GM18861 (cell line): ENCODE results near the gene ZDHHC11B.
"Not testable (repeated sequence)": the region's sequence is repeated elsewhere in the genome, so short reads cannot be mapped to it uniquely, and the experiment has no call there.

ENCODE experiments used
- ATAC-seq: cut with Tn5 transposase; IDR thresholded peaks from one replicate; pipeline ENCODE4 v1.9.1; 2021; ENCODE audit not compliant: unreplicated experiment

ZDHHC11B gene

GRCh38 chr5:770585-770984, 13.9 kb downstream of the ZDHHC11B start:
- ATAC-seq = not testable (repeated sequence)

DNA sequence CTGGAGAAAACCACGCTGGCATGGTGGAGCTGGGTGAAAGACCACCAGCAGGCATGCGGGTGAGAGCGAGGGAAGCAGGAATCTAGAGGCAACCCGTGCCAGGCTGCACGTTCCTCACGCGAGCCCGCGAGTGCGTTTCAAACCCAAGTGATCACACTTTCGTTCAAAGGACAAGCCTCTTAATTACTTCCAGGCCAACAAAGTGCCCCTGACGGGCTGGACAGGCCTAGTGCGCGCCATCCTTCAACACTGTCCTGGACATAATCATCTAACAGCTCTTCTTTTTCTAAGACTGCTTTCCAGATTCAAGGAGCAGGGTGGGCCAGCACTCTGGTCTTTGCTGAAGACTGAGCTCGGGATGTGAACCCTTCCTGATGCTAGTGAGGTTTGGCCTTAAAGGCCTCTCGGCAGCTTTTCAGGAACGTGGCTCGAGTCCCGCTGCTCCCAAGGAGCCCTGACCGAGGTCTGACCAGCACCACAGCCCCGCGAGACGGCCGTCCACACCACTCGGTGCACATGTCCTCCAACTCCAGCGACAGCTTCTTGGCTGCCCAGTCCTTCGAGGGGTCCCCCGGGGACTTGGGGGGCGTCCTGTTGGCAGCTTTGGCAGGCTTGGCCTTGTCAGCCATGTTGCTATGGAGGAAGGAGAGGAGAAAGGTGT, 14.9 kb downstream of the ZDHHC11B start:
- ATAC-seq = not testable (repeated sequence)

DNA sequence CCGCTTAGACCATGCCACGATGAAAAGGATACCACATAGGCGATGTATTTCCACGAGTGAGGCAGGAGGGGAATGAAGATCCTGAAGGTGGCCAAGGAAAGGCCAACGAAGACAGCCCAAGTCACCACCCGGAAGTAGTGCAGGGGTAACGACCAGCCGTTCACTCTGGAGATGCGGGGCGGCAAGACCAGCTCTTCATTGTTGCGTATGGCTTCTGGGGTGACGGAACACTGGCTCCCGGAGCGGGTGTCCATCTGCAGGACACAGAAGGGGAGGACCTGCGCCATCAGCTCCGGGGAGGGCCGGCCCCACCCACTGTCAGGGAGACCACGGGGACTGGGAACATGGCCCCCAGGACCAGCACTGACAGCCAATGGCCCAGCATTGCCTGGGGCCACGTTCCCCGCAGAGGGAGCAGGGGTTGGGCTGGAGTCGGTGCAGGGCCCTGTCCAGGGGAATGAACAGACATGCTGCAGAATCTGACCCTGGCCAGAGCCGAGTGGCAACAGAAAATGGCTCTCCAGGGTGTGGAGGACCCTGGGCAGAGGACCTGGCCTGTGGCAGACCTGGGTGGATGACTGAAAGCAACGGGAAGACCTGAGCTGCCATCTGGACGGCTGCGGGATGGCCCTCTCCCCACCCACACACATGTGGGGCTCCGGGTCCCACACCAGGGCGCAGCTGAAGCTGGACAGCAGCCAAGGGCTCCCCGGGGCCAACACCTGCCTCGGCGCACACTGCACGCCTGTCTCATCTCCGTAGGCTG, 17.7 kb downstream of the ZDHHC11B start:
- no peak for ATAC-seq

DNA sequence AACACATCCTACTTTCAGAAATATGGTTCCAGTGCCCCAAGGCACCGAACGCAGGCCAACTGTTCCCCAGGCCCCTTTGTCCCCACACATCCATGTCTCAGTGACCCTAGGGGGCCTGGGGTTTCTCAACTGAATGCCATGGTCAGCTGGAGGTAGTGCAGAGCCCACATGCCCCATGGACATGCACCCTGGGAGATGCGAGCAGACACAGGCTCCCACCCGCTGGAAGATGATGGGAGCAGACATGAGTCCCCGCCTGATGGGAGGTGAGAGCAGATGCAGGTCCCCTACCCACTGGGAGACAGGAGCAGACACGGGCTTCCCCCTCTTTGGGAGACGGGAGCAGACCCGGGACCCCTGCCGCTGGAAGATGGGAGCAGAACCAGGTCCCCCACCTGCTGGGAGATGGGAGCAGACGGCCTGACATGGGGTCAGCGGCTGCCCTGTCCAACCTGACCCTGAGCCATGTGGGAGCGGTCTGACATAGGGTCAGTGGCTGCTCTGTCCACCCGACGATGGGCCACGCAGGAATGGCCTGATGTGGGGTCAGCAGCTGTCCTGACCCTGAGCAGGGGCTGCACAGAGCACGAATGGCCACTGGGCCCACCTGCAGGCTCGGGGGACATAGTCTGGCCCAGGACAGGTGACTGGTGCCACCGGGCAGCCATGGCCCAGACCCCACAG, 18.4 kb downstream of the ZDHHC11B start:
- ATAC-seq = no peak

DNA sequence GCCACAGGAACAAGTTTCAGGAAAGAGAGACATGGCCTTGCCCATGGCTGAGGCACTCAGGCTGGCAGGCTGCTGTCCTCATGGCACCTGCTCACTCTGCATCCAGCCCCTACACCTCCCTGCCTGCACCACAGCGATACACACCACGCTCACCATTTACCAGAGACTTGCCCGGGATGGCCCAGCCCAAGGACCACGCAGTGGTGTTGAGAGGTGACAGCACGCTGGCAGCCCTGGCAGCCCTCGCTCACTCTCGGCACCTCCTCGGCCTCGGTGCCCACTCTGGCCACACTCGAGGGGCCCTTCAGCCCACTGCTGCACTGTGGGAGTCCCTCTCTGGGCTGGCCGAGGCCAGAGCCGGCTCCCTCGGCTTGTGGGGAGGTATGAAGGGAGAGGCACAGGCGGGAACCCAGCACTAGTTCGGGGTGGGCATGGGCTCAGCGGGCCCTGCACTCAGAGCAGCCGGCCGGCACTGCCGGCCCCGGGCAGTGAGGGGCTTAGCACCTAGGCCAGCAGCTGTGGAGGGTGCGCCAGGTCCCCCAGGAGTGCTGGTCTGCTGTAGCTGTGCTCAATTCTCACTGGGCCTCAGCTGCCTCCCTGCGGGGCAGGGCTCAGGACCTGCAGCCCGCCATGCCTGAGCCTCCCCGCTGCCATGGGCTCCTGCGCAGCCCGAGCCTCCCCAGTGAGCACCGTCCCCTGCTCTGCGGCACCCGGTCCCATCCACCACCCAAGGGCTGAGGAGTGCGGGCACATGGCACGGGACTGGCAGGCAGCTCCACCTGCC, 20.3 kb downstream of the ZDHHC11B start:
- no peak for ATAC-seq

DNA sequence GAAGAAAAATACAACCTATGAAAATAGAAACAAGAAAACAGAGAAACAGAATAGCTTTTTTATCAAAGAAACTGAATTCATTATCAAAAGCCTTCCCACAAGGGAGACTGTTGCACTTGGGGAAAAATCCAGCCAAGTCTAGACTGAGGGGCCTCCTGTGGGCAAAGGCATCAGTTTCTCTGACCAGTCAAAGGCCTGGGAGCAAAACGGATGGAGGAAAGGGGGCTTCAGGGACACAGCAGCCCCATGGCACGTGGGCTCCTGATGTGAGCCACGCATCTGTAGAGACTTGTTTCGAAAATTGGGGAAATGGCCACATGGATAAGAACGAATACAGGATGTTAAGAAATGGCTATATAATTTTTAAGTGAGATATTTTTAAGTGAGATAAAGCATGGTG, 21.1 kb downstream of the ZDHHC11B start:
- ATAC-seq = no peak

DNA sequence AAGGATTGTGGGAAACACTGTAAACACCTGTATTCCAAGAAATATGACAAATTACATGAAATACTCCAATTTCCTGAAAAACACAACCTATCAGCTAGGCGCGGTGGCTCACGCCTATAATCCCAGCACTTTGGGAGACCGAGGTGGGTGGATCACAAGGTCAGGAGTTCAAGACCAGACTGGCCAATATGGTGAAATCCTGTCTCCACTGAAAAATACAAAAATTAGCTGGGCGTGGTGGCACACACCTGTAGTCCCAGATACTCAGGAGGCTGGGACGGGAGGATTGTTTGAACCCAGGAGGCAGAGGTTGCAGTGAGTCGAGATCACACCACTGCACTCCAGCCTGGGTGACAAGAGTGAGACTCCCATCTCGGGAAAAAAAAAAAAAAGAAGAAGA, 21.5 kb downstream of the ZDHHC11B start:
- ATAC-seq = not testable (repeated sequence)

DNA sequence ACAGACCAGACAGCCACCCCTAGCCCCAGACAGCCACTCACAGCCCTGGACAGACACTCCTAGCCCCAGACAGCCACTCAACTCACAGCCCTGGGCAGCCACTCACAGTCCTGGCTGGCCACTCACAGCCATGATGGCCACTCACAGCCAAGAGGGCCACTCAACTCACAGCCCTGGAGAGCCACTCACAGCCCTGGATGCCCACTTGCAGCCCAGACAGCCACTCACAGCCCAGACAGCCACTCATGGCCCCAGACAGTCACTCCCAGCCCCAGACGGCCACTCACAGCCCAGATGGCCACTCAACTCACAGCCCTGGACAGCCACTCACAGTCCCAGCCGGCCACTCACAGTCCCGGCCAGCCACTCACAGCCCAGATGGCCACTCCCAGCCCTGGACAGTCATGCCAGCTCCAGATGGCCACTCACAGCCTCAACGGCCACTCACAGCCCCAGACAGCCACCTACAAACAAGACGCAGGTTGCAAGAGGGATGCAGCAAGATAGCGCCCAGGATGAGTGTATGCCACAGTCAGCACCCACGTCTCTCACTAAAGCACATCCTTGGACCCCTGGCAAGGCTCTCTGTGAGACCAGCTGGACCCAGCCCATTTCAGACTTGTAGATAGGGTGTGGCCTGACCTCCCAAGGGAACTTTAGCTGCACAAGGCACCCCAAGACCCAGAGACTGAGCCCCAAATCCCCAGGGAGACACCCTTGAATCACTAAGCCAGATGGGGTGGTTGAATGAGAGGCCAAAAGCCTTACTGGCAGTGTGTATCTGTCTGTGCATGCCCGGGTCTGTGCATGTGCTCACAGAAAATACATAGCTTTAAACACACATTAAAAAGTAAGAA, 22.4 kb downstream of the ZDHHC11B start:
- ATAC-seq = no peak

DNA sequence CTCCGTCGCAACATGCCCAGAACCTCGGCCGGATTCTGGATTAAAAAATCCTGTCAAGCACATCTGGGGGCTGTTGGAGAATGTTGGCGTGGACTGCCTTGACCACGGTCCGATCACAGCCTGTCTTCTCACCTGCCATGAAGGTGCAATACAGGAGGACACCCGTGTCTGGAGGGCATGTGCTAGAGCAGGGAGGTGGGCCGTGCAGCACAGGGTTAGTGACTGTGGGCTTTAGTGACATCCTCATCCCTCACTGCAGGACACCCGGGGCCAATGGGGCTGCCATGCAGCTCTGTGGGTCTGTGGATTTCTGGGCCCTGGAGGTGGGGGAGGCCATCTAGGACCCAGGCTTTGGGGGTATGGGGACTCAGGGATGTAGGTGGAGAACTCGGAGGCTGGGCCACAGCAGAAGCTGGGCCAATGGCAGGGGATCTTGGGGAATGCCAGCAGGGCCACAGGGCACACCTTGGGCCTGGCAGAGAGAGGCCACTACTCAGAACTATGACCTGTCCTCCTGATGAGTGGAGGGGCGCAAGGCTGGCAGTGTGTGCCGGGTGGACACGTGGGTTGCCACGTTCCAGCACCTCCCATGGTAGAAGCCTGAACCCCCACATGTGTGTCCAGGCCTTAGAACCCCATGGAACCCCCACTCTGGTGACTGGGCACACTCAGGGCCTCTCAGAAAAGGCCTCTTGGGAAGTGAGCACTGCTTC, 23.3 kb downstream of the ZDHHC11B start:
- ATAC-seq = no peak

DNA sequence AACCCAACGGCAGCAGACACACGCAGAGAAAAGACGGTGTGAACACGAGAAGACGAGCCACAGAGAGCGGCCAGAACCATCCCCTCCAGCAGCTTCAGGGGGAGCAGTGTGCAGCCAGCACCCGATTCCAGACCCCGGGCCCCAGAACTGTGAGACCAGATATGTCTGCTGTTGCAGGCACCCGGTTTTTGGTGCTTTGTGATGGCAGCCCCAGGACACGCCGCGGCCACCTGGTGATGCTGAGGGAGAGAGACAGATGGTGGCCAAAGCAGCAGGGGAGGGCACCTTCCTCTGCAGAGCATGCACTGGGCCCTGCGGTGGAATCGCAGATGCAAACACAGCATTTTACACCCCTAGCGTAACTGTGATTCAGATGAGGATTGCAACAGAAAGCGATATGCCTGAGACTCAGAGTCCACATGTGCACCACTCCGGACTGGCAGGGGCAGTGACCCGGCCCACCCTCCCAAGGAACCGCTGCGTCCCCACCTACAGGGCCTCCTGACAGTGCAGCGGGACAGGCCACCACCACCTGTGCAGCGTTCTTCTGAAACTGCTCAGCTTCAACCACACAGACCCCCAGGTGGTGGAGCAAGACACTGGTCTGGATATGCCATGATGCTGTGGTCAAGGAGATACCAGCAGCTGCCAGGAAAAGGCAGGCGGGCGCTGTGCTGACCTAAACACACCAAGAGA, 24.0 kb downstream of the ZDHHC11B start:
- no peak for ATAC-seq

GRCh38 chr5:759781-760362, 24.7 kb downstream of the ZDHHC11B start:
- no peak for ATAC-seq

DNA sequence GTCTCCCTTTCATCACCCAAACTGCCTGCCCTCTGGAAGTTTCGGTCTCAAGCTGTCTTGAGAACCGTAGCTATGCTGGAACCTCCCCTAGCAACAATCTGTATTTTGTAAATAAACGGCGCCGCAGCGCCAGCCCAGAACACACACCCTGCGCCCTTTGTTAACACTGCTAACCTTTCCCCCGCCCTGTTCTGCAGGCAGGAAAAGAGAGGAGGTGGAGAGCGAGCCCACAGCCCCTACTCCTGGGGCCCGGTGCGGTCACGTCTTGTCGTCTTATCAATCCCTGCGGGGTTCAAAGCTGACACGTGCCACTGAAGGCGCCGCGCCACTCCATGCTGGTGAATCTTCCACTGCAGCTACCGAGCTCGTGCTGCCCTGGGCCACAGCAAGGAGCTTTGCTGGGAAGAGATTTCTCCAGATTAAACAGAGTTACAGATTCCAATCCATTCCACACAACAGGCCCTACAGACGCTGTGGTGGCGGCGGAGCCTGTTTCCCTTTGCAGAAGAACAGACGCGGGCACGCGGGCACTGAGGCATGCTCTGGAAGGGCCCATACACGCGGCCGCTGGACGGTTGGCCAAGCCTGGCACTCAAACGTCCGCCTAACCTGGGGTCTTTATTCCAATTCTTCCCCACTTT, 25.3 kb downstream of the ZDHHC11B start:
- ATAC-seq = no peak

- no peak for ATAC-seq
Measured at GRCh38 chr5:758698-759053, 25.9 kb downstream of the ZDHHC11B start.

DNA sequence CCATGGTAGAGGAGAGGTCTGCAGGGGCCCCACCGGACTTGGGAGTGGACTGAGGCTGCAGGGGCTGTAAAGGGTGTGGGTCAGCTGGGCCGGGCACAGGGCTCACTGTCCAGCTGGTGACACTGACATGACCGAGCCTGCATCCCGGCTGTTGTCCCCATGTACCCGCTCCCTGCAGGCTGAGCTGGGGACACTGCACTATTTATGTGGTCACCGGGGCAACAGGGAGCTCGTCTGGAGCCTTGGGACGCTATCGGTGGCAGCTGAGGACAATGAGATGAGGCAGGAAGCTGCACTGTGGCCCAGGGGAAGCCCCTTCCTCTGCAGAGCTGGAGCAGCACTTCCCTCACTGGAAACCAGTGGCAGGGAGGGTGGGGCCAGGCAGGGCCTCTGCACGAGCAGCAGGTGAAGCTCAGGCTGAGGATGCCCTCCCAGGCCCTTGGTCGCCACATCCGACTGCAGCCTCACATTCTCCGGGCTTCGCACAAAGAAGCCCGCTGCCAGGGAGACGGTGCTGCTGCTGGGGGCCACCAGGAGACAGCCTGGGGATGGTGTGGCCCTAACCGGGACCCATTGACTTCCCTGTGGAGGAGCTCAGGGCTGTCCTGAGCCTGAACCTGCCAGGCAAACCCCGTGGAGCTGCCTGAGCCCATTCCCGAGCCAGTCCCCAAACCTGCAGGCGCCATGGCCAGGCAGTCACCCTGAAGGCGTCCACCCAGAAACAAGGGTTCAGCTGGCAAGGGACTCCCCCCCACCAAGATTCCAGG, 26.4 kb downstream of the ZDHHC11B start:
- ATAC-seq = no peak

DNA sequence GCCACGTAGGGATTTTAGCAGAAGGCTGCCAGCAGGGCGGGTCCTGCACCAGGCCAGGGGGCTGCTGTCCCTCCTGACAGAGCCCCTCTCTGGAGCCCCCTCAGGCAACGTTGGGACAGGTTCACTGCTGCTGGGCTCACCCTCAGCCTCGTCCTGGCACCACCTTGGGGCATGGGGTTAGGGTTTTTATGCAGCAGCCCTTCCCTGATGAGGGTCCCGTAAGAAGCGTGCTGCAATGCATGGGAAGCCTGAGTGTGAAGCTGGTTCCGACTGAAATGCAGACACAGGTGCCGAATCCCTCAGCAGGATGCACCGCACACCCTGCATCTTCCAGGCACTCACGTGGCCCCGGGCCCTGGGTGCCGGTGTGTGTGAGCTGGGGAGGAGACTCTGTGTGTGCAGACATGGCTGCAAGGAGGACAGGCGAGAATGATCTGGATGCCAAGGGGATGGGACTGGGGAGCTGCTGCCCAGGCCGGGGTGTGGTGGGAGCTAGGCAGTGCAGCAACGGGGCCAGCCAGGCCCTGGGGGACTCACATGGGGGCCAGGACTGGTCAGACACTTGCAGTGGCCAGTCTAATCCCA, 27.1 kb downstream of the ZDHHC11B start:
- ATAC-seq = no peak

GRCh38 chr5:756865-757345, 27.6 kb downstream of the ZDHHC11B start:
- ATAC-seq = no peak

DNA sequence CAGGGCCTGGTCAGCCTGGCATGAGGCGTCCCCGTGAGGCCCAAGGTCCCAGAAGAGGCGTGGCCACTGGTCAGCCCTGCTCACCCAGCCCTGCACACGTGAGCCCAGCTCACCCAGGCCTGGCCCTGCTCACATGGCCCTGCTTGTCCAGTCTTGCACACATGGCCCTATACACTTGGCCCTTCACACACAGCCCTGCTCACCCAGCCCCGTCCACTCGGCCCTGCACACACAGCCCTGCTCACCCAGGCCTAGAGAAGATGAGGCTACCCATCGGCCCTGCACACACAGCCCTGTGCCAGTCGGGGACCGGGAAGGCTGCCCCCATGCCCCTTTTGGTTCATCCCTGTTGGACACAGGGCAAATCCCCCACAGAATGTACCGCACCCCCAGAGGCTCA, 28.4 kb downstream of the ZDHHC11B start:
- ATAC-seq = no peak
